Naive thymus-derived CD4-positive, alpha-beta T cell (primary cell): ENCODE results near the gene AGBL1. TPM values are rescaled to one million over a fixed set of nuclear protein-coding genes. Genes with fewer than 3 reads are reported as not detected.
A peak's percentile ranks its signal among the peaks of the same experiment; 100 is the strongest.

Experiments
- ATAC-seq: fragments of 150-1000 bp; cut with Tn5 transposase; 2 replicates; pipeline ENCODE4 v1.10.0; 2021; ENCODE audit warnings: mild to moderate bottlenecking, moderate library complexity
- CTCF ChIA-PET: fragments of 350-600 bp; sonication (Branson Sonifier 250); formaldehyde crosslinking; loops from one replicate; lab custom pipeline; 2021; ENCODE audit warnings: antibody characterized with exemption; lab: Charles Lee
- POLR2A ChIA-PET: fragments of 350-600 bp; sonication (Branson Sonifier 250); formaldehyde crosslinking; loops from one replicate; lab custom pipeline; 2021; ENCODE audit warnings: antibody characterized with exemption, inconsistent platforms; lab: Charles Lee
- DNase-seq, 9 donors: peaks; one replicate each; pipeline versions ENCODE4 v3.0.0 to v3.0.0-alpha.2; 2020 to 2022; ENCODE audit warnings: mixed read lengths in 1 of 9
- H3K27ac ChIP-seq: one replicate; pipeline ENCODE4 v1.7.0; 2013; ENCODE audit warnings: mild to moderate bottlenecking, low read depth, low read length, moderate library complexity
- H3K27me3 ChIP-seq, 2 donors: one replicate each; pipeline ENCODE4 v1.7.0; 2013; ENCODE audit warnings: low read length in 2 of 2, mild to moderate bottlenecking in 2 of 2, moderate library complexity in 2 of 2; ENCODE audit not compliant: control insufficient read depth in 2 of 2, insufficient read depth in 2 of 2
- H3K36me3 ChIP-seq, 3 experiments: 1 replicate in 2 of 3; 2 replicates in 1 of 3; pipeline ENCODE4 v1.7.0; 2013; ENCODE audit warnings: low read length in 3 of 3, mild to moderate bottlenecking in 3 of 3, moderate library complexity in 1 of 3; ENCODE audit not compliant: insufficient read depth in 3 of 3, control insufficient read depth in 2 of 3
- H3K4me1 ChIP-seq, 2 donors: one replicate each; pipeline ENCODE4 v1.7.0; 2013; ENCODE audit warnings: low read length in 2 of 2, mild to moderate bottlenecking in 2 of 2, moderate library complexity in 1 of 2; ENCODE audit not compliant: control insufficient read depth in 2 of 2, insufficient read depth in 2 of 2
- H3K4me3 ChIP-seq: 2 replicates; pipeline ENCODE4 v1.7.0; 2013; ENCODE audit warnings: mild to moderate bottlenecking, low read length
- H3K9me3 ChIP-seq, 3 experiments: 1 replicate in 2 of 3; 2 replicates in 1 of 3; pipeline ENCODE4 v1.7.0; 2013; ENCODE audit warnings: low read length in 3 of 3; ENCODE audit not compliant: control insufficient read depth in 2 of 3
- H3K27ac Mint-ChIP-seq, 9 donors: one replicate each; pipeline ENCODE4 v1.8.0; 2020 to 2022; ENCODE audit warnings: mixed read lengths in 9 of 9, mild to moderate bottlenecking in 8 of 9, moderate library complexity in 5 of 9, inconsistent platforms in 2 of 9
- H3K27me3 Mint-ChIP-seq, 5 donors: one replicate each; pipeline ENCODE4 v1.8.0; 2021 to 2022; ENCODE audit warnings: mixed read lengths in 5 of 5, mild to moderate bottlenecking in 1 of 5
- H3K36me3 Mint-ChIP-seq, 5 donors: one replicate each; pipeline ENCODE4 v1.8.0; 2020 to 2022; ENCODE audit warnings: mixed read lengths in 5 of 5, mild to moderate bottlenecking in 3 of 5, inconsistent platforms in 1 of 5
- H3K4me1 Mint-ChIP-seq, 7 donors: one replicate each; pipeline ENCODE4 v1.8.0; 2020 to 2022; ENCODE audit warnings: mixed read lengths in 7 of 7, mild to moderate bottlenecking in 3 of 7, inconsistent platforms in 1 of 7
- H3K4me3 Mint-ChIP-seq, 10 donors: one replicate each; pipeline ENCODE4 v1.8.0; 2020 to 2022; ENCODE audit warnings: mild to moderate bottlenecking in 10 of 10, mixed read lengths in 10 of 10, moderate library complexity in 6 of 10, inconsistent platforms in 2 of 10
- H3K9me3 Mint-ChIP-seq, 11 donors: one replicate each; pipeline ENCODE4 v1.8.0; 2020 to 2022; ENCODE audit warnings: mixed read lengths in 11 of 11, mild to moderate bottlenecking in 4 of 11, inconsistent platforms in 1 of 11, moderate library complexity in 1 of 11
- intact Hi-C, 2 donors: fragments of 100-400 bp; cut with micrococcal nuclease; formaldehyde crosslinking; loops; one replicate each; pipeline ENCODE4 v1.15.1; 2023
- polyA plus RNA-seq, 2 donors: library from polyadenylated mRNA; unstranded; fragments of 300-500 nt; fragmentation: Illumina TruSeq; gene quantifications; one replicate each; pipeline ENCODE4 v1.2.3, GENCODE V29; 2021
- total RNA-seq, 6 experiments: library from RNA in 5 of 6; stranded (reverse) in 5 of 6; gene quantifications; 1 replicate in 5 of 6; 2 replicates in 1 of 6; pipeline ENCODE4 v1.2.3 and lab custom pipeline; 2021 to 2026

Gene AGBL1
- total and polyA plus RNA-seq, 7 experiments from 2014 or later = not detected

GRCh38 chr15:86570738-86571137 is 491.1 kb downstream of the AGBL1 start:
- no peak overlapping the region for H3K4me3 Mint-ChIP-seq
- Histone ChIP-seq H3K27me3 (no peaks in the 10 kb centered on the region), H3K4me1 (peaks cover 0 to 5% of the 10 kb centered on the region in 2 donors), H3K36me3 (no peaks in the 10 kb centered on the region), H3K9me3 (no peaks in the 10 kb centered on the region), H3K27ac (no peak overlapping the region), H3K4me3 (no peak overlapping the region)
- H3K27me3 Mint-ChIP-seq = peaks cover 0 to 12% (median 0%) of the 10 kb centered on the region in 5 donors
- H3K27ac Mint-ChIP-seq = no peak overlapping the region
- ChIA-PET CTCF (no interaction called here), POLR2A (no interaction called here)
- peaks cover 0 to 24% (median 19%) of the 10 kb centered on the region in 7 donors for H3K4me1 Mint-ChIP-seq
- ATAC-seq = no peak
- DNase-seq = no peak
- peaks cover 0 to 11% (median 5%) of the 10 kb centered on the region in 11 donors for H3K9me3 Mint-ChIP-seq
- intact Hi-C loops = no loop called here
- peaks cover 0 to 6% (median 3%) of the 10 kb centered on the region in 5 donors for H3K36me3 Mint-ChIP-seq

- H3K4me3 Mint-ChIP-seq = no peak overlapping the region
- DNase-seq (no peak), ATAC-seq (no peak)
- peaks cover 0 to 12% (median 0%) of the 10 kb centered on the region in 5 donors for H3K27me3 Mint-ChIP-seq
- H3K4me1 Mint-ChIP-seq = peaks cover 0 to 17% (median 14%) of the 10 kb centered on the region in 7 donors
- no peak overlapping the region for H3K4me3 ChIP-seq
- CTCF ChIA-PET = no interaction called here
- peaks cover 0 to 13% (median 5%) of the 10 kb centered on the region in 11 donors for H3K9me3 Mint-ChIP-seq
- intact Hi-C loops = no loop called here
- no peak overlapping the region for H3K27ac ChIP-seq
- H3K27ac Mint-ChIP-seq = no peak overlapping the region
- POLR2A ChIA-PET = no interaction called here
- H3K36me3 Mint-ChIP-seq = peaks cover 0 to 6% (median 0%) of the 10 kb centered on the region in 5 donors
- H3K4me1 ChIP-seq = peaks cover 0 to 5% of the 10 kb centered on the region in 2 donors
- no peaks in the 10 kb centered on the region for H3K27me3 ChIP-seq
- no peaks in the 10 kb centered on the region for H3K9me3 ChIP-seq
- H3K36me3 ChIP-seq = no peaks in the 10 kb centered on the region
Observed at GRCh38 chr15:86571873-86572272, 492.2 kb downstream of the AGBL1 start.

GRCh38 chr15:86572368-86572841 is 492.7 kb downstream of the AGBL1 start:
- Mint-ChIP-seq H3K9me3 (peaks cover 0 to 18% (median 7%) of the 10 kb centered on the region in 11 donors), H3K4me3 (no peak overlapping the region), H3K36me3 (peaks cover 0 to 10% (median 0%) of the 10 kb centered on the region in 5 donors), H3K4me1 (peaks cover 0 to 17% (median 14%) of the 10 kb centered on the region in 7 donors), H3K27me3 (peaks cover 0 to 10% (median 0%) of the 10 kb centered on the region in 5 donors), H3K27ac (no peak overlapping the region)
- Histone ChIP-seq H3K27me3 (no peaks in the 10 kb centered on the region), H3K27ac (no peak overlapping the region), H3K9me3 (no peaks in the 10 kb centered on the region), H3K4me3 (no peak overlapping the region), H3K36me3 (no peaks in the 10 kb centered on the region), H3K4me1 (peaks cover 0 to 5% of the 10 kb centered on the region in 2 donors)
- ATAC-seq = no peak
- CTCF ChIA-PET = no interaction called here
- intact Hi-C loops = no loop called here
- no peak for DNase-seq
- POLR2A ChIA-PET = no interaction called here

- no peak overlapping the region for H3K4me3 ChIP-seq
Observed at GRCh38 chr15:86573476-86573875, 493.8 kb downstream of the AGBL1 start.

GRCh38 chr15:86588413-86588812 is 508.7 kb downstream of the AGBL1 start:
- intact Hi-C loops = no loop called here
- H3K36me3 ChIP-seq = no peaks in the 10 kb centered on the region
- Mint-ChIP-seq H3K4me3 (no peak overlapping the region), H3K9me3 (peaks cover 0 to 10% (median 4%) of the 10 kb centered on the region in 11 donors), H3K27ac (no peak overlapping the region), H3K27me3 (peaks cover 0 to 5% (median 0%) of the 10 kb centered on the region in 5 donors), H3K4me1 (peaks cover 0 to 2% (median 0%) of the 10 kb centered on the region in 7 donors), H3K36me3 (peaks cover 0 to 1% (median 0%) of the 10 kb centered on the region in 5 donors)
- no peaks in the 10 kb centered on the region for H3K9me3 ChIP-seq
- H3K4me1 ChIP-seq = no peaks in the 10 kb centered on the region
- ATAC-seq (no peak), DNase-seq (no peak)
- CTCF ChIA-PET = no interaction called here
- no peaks in the 10 kb centered on the region for H3K27me3 ChIP-seq
- no peak overlapping the region for H3K4me3 ChIP-seq
- POLR2A ChIA-PET = interaction anchor here (0.6 kb wide), 1 partner anchor 53 kb away, joined by 3 read pairs; no protein-coding TSS in a partner anchor
- H3K27ac ChIP-seq = no peak overlapping the region

More at GRCh38 chr15:86573476-86573875, 493.8 kb downstream of the AGBL1 start:
- Mint-ChIP-seq H3K4me3 (peak overlapping the region in 1 of 10 donors; percentile 5), H3K27ac (no peak overlapping the region), H3K9me3 (peaks cover 0 to 20% (median 7%) of the 10 kb centered on the region in 11 donors), H3K27me3 (peaks cover 0 to 10% (median 0%) of the 10 kb centered on the region in 5 donors), H3K4me1 (peaks cover 0 to 17% (median 14%) of the 10 kb centered on the region in 7 donors), H3K36me3 (peaks cover 0 to 10% (median 0%) of the 10 kb centered on the region in 5 donors)
- no peak for DNase-seq
- Histone ChIP-seq H3K27ac (no peak overlapping the region), H3K27me3 (no peaks in the 10 kb centered on the region), H3K36me3 (no peaks in the 10 kb centered on the region), H3K9me3 (no peaks in the 10 kb centered on the region), H3K4me1 (peaks cover 0 to 5% of the 10 kb centered on the region in 2 donors)
- ChIA-PET POLR2A (no interaction called here), CTCF (no interaction called here)
- ATAC-seq = no peak
- intact Hi-C loops = no loop called here

GRCh38 chr15:86590461-86590860 is 510.8 kb downstream of the AGBL1 start:
- no peak overlapping the region for H3K4me3 Mint-ChIP-seq
- Histone ChIP-seq H3K9me3 (no peaks in the 10 kb centered on the region), H3K4me3 (no peak overlapping the region), H3K36me3 (no peaks in the 10 kb centered on the region), H3K4me1 (no peaks in the 10 kb centered on the region), H3K27ac (no peak overlapping the region), H3K27me3 (no peaks in the 10 kb centered on the region)
- no peak for ATAC-seq
- H3K27me3 Mint-ChIP-seq = no peaks in the 10 kb centered on the region
- CTCF ChIA-PET = interaction anchor here (0.6 kb wide), 1 partner anchor 1504 kb away, joined by 3 read pairs; no protein-coding TSS in a partner anchor
- H3K27ac Mint-ChIP-seq = no peak overlapping the region
- peaks cover 0 to 10% (median 4%) of the 10 kb centered on the region in 11 donors for H3K9me3 Mint-ChIP-seq
- peaks cover 0 to 2% (median 0%) of the 10 kb centered on the region in 7 donors for H3K4me1 Mint-ChIP-seq
- POLR2A ChIA-PET = no interaction called here
- no peak for DNase-seq
- peaks cover 0 to 1% (median 0%) of the 10 kb centered on the region in 5 donors for H3K36me3 Mint-ChIP-seq
- intact Hi-C loops = no loop called here

- intact Hi-C loops = no loop called here
- Mint-ChIP-seq H3K27me3 (no peaks in the 10 kb centered on the region), H3K4me1 (peaks cover 0 to 2% (median 0%) of the 10 kb centered on the region in 7 donors), H3K36me3 (peaks cover 0 to 1% (median 0%) of the 10 kb centered on the region in 5 donors), H3K9me3 (peaks cover 0 to 10% (median 5%) of the 10 kb centered on the region in 11 donors), H3K4me3 (no peak overlapping the region), H3K27ac (no peak overlapping the region)
- DNase-seq (no peak), ATAC-seq (no peak)
- no peak overlapping the region for H3K4me3 ChIP-seq
- H3K27ac ChIP-seq = no peak overlapping the region
- H3K27me3 ChIP-seq = no peaks in the 10 kb centered on the region
- H3K4me1 ChIP-seq = no peaks in the 10 kb centered on the region
- no peaks in the 10 kb centered on the region for H3K9me3 ChIP-seq
- no peaks in the 10 kb centered on the region for H3K36me3 ChIP-seq
- CTCF ChIA-PET = no interaction called here
- POLR2A ChIA-PET = no interaction called here
Observed at GRCh38 chr15:86591158-86591557, 511.5 kb downstream of the AGBL1 start.
